Measurements from ENCODE around the gene ANGPTL1.

The ANGPTL1 gene, protein sequence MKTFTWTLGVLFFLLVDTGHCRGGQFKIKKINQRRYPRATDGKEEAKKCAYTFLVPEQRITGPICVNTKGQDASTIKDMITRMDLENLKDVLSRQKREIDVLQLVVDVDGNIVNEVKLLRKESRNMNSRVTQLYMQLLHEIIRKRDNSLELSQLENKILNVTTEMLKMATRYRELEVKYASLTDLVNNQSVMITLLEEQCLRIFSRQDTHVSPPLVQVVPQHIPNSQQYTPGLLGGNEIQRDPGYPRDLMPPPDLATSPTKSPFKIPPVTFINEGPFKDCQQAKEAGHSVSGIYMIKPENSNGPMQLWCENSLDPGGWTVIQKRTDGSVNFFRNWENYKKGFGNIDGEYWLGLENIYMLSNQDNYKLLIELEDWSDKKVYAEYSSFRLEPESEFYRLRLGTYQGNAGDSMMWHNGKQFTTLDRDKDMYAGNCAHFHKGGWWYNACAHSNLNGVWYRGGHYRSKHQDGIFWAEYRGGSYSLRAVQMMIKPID

DNA sequence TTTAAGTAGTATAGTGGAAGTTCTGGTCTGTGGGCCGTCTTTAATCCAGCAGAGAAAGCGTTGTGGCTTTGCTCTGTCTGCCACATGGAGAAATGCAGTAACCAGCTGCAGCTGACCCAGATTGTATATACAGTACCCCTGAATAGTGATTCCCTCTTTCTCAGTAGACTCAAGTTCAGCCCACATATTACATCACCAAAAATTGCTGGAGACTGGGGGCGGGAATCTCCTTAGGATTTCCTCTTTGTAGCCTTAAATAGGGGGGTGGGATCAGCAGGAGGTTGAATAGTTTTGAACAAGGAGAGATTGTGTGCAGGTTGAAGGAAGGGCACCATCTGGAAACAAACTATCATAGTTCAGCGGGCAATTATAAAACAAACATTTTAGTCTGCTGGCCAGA is at the start of gene ANGPTL1:
Gene ANGPTL1 (minus strand): TSS at position 134 of the 400 bp plus-strand sequence. CDS start 5,301 bp downstream, outside the sequence.
- no peak for DNase-seq

- DNase-seq, result no peak
Observed at GRCh38 chr1:178919581-178919980, 48.7 kb upstream of the ANGPTL1 start.

- no peak for DNase-seq
Observed at GRCh38 chr1:178918955-178919354, 48.1 kb upstream of the ANGPTL1 start.

- DNase-seq, result no peak
Observed at GRCh38 chr1:178918308-178918707, 47.4 kb upstream of the ANGPTL1 start.

DNA sequence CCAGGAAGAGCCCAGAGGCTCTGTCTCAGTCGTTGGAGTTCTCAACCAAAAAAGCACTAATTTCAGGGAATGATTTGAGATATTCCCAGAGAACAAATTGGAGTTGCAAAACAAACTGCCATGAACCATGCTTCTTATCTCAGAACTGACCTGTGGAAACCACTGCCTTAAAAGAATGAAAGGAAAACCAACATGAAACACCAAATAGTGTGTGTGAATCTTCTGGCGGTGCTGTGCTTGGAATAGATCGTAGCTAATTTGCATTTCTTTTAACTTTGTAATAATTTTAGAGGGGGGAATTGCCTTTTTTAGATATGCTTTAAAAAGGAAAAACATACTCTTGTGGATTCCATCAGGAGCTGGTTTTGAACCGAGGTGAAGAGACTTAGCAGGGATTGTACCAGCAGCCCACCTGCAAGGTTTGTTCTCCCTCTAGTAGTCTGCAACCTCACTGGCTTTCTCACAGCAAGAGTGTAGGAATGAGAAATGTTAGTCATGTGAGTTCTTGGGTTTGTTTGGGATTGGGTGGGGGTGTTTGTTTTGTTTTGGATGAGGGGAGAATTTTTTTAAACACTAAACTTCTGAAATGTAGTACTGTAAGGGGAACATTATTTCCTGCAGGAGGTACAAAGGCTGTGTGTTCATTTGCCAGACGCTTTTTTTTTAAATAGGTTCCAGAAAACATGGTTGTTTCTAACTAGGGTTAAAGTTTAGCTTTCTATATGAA is 45.7 kb upstream of the ANGPTL1 start:
- no peak for DNase-seq

DNA sequence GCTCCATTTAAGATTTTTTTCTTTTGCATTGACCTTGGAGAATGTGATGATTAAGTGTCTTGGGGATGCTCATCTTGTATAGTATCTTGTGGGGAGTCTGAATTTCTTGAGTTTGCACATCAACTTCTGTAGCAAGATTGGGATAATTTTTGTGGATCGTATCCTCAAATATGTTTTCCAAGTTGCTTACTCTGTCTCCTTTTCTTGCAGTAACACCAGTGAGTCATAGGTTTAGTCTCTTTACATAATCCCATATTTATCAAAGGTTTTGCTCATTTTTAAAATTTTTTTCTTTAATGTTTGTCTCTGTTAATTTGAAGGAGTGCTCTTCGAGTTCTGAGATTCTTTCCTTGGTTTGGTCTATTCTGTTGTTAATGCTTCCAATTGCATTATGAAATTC is 41.7 kb upstream of the ANGPTL1 start:
- no peak for DNase-seq

GRCh38 chr1:178910023-178910422 is 39.1 kb upstream of the ANGPTL1 start:
- DNase-seq, result no peak

- DNase-seq, result no peak
Observed at GRCh38 chr1:178908358-178908757, 37.5 kb upstream of the ANGPTL1 start.

DNA sequence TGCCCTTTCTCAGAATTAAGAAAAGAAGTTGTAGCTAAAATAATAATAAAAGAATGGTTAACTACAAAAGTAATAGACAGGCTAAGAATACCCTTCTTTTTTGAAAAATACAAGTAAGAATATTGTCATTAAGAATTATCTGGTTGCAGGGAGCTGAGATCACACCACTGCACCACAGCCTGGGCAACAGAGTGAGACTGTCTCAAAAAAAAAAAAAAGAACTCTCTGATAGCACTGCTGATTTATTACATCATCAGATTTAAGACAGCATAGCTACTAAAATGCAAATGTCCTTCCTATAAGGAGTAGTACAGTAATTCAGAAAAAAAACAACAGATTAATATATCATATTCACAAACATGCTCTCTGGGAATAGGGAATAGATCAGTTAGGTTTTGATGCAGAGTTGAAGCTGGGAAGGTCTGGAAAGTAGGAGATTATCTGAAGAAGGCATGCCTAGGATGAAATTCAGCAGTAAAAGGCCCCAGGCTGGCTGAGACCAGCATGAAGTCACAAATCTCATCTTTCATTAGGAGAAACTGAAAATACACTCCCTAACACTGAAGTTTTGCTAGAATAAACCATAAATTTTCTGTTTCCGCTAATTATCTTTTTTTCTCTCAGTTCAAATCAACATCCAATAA is 30.7 kb upstream of the ANGPTL1 start:
- no peak for DNase-seq

- no peak for DNase-seq
Observed at GRCh38 chr1:178899402-178899801, 28.5 kb upstream of the ANGPTL1 start.

DNA sequence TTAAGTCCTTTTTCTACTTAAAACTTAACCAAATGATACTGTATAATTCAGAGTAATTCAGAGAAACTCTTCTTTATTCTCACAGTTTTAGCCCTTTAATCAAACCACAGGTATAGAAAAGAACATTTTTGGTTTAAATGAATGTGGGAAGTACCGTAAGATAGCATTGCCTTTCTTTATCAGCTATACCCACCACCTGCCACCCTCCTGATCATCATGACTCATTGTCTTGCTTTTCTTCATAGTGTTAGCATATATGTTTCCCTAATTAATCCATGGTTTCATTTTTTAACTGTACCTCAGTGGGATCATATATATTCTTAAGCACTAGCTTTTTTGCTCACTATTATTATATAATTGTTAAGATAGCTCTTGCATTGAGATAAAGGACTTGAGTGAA is 27.5 kb upstream of the ANGPTL1 start:
- no peak for DNase-seq

DNA sequence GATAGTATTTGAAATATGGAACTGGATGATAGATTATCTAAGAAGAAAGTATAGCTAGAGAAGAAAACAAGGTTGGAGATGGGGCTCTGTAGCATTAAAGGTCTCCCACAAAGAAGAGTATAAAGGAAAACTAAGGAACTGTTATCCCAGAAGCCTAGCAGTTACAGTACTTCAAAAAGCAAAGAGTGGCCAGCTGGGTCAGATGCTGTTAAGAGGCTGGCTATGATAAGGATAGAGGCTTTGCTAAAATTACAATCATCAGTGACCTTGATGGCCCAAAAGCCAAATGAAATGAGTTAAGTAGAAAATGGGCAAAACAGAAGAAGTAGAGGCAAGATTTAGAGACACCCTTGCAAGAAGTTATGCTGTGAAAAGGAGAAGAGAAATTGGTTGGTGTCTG is 25.1 kb upstream of the ANGPTL1 start:
- no peak for DNase-seq

DNA sequence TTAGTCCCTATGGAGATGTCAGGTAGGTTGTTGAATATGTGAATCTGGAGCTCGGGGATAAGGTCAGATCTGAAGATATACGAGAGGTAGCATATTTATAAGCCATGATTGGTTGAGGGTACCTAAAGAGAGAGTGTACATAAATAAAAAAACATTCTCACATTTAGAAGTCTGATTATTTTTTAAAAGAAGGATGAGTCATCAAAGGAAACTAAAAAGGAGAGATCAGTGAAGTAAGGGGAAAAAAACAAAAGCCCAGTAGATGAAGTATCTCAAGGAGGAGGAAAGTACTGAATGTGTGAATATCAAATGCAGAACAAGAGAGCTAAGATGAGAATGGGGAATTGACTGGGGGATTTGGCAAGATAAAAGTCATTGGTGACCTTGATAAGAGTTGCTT is 15.7 kb upstream of the ANGPTL1 start:
- no peak for DNase-seq

DNA sequence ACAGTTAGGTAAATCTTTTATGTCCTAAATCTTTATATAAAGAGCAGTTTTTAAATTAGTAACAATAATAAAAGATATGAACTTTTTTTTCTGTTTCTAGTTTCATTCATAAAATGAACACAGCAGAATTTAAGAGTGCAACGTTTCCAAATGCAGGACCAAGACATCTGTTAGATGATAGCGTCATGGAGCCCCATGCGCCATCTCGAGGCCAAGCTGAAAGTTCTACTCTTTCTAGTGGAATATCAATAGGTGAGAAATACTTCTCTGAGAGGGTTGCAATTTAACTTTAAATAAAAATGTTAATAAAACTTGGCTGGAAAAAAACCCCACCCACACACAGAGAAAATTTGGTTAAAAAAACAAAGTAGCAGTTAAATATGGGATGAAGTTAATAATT is 15.0 kb upstream of the ANGPTL1 start:
- DNase-seq, result no peak

- no peak for DNase-seq
Observed at GRCh38 chr1:178881950-178882349, 11.1 kb upstream of the ANGPTL1 start.

DNA sequence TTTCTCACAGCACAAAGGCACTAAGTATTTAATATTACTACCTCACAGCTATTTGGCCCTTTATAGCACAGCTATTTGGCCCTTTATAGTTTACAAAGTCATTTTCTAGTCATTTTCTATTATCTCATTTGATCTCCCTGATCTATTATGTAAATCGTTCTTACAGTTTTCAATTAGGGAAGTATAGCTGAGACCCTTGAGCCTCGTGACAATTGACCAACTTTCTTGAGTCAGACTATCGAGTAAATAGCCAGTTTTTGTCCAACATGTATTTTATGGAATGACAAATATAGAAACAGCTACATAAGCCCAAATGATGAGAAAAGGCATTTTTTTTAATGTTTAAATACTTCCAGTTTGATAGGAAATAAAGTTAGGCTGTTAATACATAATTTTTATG is 7.0 kb upstream of the ANGPTL1 start:
- DNase-seq, result no peak

- DNase-seq, result no peak
Observed at GRCh38 chr1:178875936-178876335, 5.1 kb upstream of the ANGPTL1 start.

DNA sequence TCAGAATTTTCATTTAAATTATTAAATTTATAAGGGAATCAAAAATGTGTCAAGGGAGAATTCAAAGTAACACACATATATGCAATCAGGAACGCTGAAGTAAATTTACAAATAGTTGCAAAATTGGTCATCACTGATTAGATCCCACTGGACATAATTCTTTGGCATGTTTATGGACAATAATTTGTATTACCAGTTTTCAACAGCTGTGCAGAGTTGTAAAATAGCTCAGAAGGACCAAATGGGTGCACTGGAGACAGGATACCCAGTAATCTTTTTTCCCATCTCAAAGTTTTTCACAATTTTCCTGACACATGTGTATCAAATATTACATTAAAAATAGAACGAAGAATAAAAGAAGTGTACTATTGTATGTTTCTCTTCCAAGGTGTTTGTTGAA is 4.1 kb upstream of the ANGPTL1 start:
- DNase-seq, result no peak

DNA sequence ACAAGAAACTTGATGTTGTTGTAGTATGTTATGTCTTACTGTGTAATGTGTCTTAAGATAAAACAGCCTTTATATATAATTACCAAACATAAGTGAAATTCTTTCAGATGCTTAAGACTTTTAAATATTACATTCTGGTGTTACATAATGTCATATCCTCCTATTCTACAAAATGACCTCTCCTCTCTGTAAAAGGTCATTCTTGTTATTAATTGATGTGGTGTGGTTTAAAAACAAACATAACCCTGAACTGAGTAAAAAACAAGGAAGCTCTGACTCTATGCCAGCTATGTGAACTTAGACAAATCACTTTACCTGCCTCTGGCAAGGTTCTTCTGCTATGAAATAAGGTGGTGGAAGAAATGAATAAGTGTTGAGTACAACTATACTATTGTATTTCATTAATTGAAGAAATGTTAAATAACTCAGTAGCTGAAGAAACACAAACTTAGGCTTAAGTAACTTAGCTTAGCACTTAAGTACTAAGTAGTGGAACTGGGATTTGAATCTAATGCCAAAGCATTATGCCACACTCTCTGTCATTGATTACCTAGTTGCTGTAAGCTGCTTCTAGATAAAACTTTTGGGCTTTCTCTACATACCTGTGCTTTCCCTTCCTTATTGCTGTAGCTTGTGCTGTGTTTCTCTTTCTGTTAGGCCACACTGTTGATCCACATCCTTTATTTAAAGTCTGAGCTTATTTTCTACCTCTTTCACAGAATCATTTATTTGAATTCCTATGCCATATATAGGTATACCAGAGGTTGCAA is 859 bp upstream of the ANGPTL1 start:
- DNase-seq, result no peak

DNA sequence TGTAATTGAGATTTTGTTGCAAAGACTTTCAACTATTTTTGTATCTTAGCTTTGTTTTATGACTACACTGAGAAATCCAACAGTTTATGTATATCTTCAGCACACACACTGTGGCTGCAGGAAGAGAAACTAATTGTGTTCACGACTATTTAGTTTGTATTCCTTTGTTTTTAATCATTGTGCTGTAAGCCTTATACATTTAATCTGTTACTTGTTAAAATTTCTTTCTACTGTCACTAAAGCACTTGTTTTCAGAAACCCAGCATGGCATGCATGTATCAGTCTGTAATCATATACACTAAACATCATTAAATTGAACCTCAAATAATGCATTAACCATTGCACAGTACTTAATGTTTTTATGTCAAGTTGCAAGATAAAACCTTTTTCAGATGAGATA is 656 bp downstream of the ANGPTL1 start:
- no peak for DNase-seq

DNA sequence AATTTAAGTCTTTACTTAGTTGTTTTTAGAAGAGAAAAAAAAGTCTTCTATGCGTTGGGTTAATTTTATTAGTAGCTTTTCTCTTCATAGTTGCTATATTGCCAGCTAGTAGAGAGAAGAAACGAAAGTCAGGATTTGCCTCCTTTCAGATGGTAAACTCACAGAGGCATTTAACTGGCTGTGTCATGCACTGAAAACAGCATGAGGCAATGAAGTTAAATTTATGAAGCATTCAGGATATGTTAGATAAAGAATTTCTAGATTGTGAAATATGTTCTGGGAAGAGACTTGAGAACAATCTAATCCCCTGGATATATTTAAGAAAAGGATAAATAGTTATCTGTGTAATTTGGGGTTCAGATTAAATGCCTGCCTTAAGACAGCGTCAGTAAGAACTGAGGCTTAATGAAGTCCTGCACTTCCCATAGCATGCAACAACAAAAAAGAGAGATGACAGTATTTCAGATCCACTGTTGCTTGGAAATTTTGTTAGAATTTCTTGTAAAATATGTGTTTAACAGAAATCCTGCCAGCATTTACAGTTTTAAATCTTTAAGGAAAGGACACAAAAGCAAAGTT is 1.7 kb downstream of the ANGPTL1 start:
- DNase-seq, result no peak

- DNase-seq, result no peak
Observed at GRCh38 chr1:178868706-178869105, 2.2 kb downstream of the ANGPTL1 start.

Data from C1 segment of cervical spinal cord (tissue), 14 donors.